ENCODE data around the gene TMEM74B. TPM values are rescaled to one million over a fixed set of nuclear protein-coding genes. Genes with fewer than 3 reads are reported as not detected.
"Not testable (repeated sequence)": the region's sequence is repeated elsewhere in the genome, so short reads cannot be mapped to it uniquely, and the experiment has no call there.

Gene TMEM74B
- total RNA-seq: 0.27 TPM

DNA sequence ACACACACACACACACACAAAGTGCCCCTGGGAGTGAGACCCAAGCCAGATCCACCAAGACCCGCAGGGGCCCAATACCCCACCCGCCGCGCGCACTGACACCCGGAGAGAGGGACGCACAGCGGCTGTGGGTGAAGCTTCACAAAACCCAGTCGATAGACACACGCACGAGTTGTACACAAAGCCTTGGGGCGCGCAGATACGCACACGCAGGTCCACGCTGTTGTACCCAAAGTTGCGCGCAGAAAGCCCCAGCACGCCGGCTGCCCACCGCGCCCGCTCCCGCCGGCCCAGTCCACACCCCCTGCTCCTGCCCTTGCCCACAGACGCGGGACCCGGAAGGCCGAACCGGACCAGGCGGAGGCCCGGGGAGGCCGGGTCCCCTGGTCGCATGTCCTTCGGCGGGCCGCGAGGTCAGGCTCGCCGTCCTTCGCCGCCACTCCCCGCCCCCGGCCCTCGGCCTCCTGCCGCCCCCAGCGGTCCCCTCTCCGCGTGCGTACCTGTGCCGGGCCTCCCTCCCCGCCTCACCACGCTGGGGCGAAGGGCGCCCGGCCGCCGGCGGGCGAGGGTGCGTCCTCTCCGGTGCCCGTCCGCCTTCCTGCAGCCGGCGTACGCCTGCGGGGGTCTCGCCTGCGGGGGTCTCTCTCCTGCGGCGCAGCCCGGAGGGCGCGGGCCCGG, at the start of gene TMEM74B:
TMEM74B (minus strand) TSS at position 344 of the 678 bp plus-strand sequence. CDS start 1,180 bp downstream, outside the sequence.
- DNase-seq (ENCODE audit: low read depth in 2 of 3, low spot score in 2 of 3): no peak

DNA sequence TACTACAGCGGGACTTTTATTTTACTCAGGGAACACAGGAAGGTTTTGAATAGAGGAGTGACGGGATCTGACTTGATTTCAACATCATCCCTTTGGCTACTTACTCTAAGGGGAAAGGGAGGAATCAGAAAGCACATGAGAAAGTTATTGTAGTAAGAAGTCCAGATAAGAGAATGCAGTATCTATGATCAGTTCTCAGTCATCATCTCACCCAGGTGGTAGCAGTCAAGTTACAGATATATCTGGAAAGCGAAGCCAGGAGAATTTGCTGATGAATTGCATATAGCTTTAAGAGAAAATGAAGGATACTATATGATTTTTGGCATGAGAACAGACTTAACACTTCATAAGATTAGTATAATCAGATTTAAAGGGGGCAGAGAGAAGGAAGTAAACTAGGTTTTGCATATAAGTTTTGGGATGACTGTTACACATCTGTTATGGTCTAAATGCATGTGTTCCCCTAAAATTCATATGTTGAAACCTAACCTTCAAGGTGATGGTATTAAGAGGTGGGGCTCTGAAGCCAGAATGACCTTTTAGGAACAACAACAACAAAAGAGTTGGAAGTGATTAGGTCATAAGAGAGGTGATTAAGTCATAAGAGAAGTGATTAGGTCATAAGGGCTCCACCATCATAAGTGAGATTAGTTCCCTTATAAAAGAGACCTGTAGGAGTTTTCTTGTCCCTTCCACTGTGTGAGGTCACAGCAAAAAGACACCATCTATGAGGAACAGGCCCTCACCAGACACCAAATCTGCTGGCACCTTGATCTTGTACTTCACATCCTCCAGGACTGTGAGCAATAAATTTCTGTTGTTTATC, 47.7 kb upstream of the TMEM74B start:
- no peak for DNase-seq (ENCODE audit: low read depth in 2 of 3, low spot score in 2 of 3)

DNA sequence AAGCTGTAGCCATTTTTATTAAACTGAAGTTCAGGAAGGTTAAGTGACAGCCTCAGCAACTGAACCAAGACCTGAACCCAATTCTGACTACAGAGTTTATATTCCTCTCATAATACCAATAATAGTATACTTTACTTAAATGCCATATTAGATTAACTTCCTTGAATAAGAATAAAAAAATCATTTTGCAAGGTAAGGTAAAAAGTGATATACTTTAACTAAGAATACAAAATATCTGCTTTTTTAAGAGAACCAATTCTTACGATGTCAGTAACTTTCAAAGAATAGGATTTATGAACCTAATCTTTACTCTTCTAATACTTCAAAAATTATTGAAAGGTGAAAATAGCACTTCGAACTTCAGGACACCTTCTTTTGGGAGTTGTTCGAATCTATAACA, 44.8 kb upstream of the TMEM74B start:
- DNase-seq (ENCODE audit: low read depth in 2 of 3, low spot score in 2 of 3): no peak

DNA sequence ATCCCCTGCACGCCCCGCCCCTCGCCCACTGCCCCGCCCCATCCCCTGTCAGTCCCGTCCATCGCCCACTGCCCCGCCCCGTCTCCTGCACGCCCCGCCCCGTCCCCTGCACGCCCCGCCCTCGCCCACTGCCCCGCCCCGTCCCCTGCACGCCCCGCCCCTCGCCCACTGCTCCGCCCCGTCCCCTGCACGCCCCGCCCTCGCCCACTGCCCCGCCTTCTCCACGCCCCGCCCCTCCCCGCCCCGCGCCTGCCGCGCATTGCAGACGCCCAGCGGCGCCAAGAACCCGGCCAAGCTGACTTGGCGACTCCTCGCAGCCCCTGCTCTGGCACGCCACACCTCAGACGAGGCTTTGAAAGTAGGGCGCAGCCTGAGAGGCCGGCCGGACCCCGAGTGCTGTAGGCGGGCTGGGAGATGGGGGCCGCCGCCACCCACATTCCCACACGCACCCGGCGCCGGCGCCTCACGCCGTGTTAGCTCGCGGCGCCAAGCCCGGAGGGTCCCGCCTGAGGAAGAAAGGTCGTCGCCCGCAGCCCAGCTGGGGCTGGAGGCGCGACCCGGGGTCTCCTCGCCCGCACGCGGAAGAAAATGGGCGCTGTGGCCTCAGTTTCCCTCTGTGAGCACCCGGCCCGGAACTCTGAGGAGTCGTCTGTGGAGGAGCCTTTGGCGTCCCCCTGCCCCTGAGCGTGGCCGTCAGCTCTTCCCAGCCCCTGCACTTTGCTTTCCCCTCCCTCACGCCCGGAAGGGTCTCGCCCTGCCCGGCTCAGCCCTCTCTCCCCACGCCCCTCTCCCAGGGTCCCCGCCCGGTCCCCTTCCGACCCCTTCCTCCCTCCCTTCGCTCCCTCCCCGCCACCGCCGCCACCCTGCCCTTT, 41.2 kb upstream of the TMEM74B start, which contains the start of gene RAD21L1:
RAD21L1 (plus strand) TSS at position 262 of the 872 bp plus-strand sequence. CDS start 2,410 bp downstream, outside the sequence.
- peak; percentile 61 to 76 (median 63) for DNase-seq (ENCODE audit: low read depth in 2 of 3, low spot score in 2 of 3)

DNA sequence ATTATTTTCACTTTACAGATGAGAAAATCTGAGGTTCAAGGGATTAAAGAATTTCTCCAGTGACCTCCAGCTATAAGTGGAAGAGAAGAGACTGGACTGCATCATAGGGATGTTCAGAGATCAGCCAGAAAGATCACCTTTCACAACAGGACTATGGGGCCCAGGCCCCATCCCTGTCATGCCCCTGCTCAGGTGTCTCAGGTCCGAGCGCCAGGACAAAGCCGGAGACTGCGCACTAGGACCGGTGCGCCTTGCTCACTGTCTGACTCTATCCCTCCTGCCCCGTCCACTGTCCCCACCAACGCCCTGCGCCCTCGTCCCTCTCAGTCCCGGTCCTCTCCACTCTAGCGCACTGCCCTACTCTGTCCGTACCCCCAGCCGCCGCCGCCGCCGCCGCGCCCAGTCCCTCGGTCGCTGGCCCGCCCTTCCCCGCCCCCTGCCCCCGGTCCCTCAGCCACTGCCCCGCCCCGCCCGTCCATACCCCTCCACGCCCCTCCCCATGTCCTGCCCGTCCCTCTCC, 40.5 kb upstream of the TMEM74B start:
- no peak for DNase-seq (ENCODE audit: low read depth in 2 of 3, low spot score in 2 of 3)

DNA sequence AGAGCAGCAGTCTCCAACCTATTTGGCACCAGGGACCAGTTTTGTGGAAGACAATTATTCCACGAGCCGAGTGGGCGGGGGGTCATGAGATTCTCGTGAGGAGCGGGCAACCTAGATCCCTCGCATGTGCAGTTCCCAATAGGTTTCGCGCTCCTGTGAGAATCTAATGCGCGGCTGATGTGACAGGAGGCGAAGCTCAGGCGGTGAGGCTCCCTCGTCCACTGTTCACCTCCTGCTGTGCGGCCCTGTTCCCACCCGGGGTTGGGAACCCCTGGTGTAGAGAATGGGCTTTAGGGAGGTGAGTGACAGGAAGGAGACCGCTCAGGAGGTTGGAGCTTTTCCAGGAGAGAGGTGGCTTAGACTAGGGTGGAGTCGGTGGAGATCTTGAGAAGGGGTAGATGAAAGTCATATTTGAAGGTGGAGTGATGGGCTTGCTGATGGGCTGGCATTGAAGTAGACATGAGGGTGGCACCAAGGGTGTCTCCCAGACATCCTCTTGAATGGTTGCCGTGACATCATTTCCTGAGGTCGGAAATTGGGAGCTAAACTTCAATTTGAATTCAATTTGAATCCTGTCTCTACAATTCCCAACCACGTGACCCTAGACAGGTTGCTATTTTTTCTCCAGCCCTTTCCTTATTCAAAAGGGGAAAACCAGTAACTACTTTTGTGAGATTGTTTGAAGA, 39.6 kb upstream of the TMEM74B start:
- no peak for DNase-seq (ENCODE audit: low read depth in 2 of 3, low spot score in 2 of 3)

DNA sequence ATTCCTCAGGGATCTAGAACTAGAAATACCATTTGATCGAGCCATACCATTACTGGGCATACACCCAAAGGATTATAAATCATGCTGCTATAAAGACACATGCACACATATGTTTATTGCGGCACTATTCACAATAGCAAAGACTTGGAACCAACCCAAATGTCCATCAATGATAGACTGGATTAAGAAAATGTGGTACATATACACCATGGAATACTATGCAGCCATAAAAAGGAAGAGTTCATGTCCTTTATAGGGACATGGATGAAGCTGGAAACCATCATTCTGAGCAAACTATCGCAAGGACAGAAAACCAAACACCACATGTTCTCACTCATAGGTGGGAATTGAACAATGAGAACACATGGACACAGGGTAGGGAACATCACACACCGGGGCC, 38.0 kb upstream of the TMEM74B start:
- DNase-seq (ENCODE audit: low read depth in 2 of 3, low spot score in 2 of 3): not testable (repeated sequence)

DNA sequence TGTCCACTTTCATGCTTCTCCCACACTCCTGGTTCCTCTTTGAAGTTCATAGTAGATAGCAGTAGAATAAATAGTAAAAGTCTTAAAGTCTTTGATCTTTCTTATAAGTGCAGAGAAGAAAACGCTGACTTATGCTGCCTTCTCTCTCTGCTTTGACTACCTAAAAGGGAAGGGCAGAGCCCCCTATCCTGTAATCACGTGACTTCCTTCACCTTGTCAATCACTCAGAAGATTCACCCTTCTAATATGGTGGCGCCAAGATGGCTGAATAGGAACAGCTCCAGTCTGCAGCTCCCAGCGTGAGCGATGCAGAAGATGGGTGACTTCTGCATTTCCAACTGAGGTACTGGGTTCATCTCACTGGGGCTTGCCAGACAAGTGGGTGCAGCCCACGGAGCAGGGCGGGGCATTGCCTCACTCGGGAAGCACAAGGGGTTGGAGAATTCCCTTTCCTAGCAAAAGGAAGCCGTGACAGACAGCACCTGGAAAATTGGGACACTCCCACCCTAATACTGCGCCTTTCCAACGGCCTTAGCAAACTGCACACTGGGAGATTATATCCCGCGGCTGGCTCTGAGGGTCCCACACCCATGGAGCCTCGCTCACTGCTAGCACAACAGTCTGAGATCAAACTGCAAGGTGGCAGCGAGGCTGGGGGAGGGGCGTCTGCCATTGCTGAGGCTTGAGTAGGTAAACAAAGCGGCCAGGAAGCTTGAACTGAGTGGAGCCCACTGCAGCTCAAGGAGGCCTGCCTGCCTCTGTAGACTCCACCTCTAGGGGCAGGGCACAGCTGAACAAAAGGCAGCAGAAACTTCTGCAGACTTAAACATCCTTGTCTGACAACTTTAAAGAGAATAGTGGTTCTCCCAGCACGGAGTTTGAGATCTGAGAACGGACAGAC, 32.0 kb upstream of the TMEM74B start:
- DNase-seq (ENCODE audit: low read depth in 2 of 3, low spot score in 2 of 3): not testable (repeated sequence)

DNA sequence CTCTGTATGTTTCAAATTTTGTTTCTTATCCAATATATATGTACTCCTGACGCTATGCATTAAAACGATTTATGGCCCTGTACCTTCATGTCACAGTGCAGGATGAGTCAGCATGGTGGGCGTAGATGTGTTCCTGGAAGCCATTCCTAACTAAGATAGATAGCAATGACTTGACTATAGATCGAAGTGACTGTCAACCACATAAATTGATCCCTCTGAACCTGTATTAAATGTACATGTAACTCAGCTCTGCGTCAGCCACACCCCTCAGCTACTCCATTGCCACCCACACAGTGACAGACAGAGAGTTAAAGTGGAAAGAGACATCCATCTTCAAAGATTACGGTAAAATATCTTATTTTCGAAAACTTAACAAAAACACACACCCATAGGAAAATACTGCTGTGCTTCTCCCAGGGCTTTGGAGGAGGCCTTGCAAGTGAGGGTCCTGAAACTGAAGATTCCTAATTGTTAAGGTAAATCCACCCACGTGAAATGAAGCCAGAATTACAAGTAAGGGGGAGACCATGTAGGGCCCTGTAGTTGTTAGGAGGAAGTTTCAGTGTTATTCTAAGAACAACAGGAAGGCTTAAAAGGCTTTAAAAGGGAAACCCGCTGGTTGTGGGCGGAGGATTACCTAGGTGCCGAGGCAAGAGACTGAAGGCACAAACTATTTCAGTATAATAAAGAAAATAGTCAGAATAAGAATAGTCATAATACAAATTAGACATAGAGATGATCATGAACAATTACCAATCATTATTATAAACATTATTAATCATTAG, 30.8 kb upstream of the TMEM74B start:
- no peak for DNase-seq (ENCODE audit: low read depth in 2 of 3, low spot score in 2 of 3)

DNA sequence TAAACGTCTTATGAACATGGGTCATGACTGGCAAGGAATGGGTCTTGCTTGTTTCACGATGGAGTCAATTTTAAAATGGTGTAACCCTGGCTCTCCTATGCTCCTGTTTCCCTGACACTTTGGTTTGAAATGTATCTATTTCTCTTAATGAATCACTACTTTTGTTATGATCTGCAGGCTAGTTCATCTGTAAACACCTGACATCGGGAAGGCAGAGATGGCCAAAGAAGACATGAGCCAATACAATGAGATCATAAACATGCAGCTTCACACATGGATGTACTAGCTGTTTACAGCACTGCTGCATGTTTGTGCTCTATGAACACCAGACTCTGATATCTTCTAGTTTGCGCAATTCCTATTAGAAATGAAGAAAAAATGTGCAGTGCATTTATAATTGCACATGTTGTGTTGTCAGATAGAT, 30.1 kb upstream of the TMEM74B start:
- DNase-seq (ENCODE audit: low read depth in 2 of 3, low spot score in 2 of 3): no peak

DNA sequence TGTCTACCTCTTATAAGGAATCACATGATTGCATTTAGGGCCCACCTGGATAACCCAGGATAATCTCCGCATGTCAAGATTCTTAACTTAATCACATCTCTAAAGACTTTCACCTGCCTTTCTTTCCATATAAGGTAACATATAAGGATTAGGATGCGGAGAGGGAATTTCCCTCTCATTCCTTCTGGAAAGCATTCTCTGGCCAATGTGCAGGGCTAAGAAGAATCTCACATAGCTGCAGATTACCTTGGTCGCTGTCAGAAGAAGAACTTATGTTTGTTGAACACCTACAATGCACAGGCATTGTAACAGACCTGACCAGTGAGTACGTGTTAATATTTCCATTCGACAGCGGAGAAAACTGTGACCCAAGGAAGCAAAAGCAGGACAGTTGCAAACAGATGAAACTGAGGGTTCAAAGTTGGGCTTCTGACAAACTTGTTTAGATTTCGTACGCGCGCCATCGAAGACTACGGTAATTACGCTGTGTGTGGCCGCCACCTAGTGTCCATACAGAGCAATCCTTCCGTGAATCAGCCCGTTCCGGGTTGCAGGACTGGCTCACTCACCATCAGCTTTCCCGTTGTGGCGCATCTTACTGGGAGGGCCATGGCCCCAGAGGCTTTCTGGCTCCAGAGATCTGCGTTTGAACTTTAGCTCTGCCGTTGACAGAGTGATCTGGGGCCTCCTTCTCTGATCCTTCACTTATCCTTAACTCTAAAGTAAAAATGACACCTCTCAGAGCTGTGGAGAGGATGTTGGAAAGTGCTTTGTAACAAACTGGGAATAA, 28.0 kb upstream of the TMEM74B start:
- peak in 2 of 3 donors; percentile 66 to 78 for DNase-seq (ENCODE audit: low read depth in 2 of 3, low spot score in 2 of 3)

DNA sequence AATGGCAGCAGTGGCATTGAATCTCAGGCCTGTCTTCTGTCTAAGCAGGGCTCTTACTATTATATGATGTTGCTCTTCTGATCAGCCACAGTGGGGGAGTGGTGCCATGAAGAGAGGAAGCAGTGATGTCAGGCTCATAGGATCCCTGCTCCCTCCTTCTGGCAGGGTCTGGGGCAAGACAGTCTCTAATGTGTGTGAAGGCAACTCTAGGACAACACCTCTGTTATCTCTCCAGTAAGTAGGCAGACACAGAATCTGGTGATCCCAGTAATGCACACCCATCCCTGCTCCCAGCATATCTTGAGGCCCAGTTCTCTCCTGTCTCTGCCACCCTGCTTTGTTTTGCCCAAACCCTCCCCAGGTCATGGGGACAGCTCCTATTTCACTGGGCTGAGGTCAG, 27.2 kb upstream of the TMEM74B start:
- no peak for DNase-seq (ENCODE audit: low read depth in 2 of 3, low spot score in 2 of 3)

DNA sequence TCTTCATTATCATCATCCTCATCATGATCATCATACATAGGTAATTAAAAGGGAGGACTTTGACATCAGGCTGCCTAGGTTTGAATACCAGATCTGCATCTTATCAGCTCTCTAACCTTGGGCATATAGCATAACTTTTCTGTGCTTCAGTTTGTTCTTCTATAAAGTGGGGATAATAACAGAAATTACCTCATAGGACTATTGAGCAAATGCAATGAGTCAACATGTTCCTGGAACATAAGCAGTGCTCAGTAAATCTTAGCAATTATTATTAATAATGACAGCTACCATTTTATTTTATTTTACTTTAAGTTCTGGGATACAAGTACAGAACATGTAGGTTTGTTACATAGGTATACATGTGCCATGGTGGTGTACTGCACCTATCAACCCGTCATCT, 25.7 kb upstream of the TMEM74B start:
- DNase-seq (ENCODE audit: low read depth in 2 of 3, low spot score in 2 of 3): no peak

DNA sequence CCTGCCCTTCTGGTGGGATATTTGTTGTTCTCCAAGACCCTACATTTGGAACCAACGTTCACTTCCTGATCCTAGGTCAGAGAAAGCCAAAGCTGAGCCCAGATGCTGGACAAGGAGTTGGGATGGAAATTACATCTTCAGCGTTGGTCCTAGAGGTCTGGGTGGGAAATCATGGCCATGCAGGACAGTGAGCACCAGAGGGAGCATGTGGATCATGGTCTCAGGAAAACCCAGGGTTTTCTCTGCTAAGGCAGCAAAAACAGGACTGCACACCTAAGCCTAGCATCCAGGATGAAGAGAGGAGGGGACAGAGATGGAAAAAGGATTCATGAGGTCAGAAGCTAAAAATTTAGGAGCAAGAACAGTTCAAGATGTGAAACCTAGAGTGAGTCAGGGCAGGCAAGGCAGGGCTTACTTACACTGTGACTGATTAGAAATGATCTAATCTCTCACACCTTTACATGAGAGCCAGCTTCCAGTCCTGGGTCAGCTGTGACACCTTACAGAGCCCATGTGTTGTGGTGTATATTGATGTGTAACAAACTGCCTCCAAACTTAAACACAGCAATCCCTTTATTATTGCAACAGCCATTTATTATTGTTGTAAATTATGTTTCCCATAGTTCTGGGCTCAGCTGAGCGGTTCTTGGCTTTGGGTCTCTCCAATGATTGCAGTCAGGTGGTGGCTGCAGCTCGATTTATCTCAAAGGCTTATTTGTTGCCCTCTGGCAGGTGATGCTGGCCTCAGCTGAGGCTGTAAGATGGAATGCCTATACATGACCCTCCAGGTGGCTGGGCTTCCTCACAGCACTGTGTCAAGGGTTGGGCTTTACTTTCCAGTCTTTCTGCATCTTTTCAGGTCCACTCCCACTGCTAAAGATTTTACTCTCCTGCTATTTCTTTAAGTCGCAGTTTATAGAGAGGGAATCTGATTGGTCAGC, 24.9 kb upstream of the TMEM74B start:
- DNase-seq (ENCODE audit: low read depth in 2 of 3, low spot score in 2 of 3): no peak

DNA sequence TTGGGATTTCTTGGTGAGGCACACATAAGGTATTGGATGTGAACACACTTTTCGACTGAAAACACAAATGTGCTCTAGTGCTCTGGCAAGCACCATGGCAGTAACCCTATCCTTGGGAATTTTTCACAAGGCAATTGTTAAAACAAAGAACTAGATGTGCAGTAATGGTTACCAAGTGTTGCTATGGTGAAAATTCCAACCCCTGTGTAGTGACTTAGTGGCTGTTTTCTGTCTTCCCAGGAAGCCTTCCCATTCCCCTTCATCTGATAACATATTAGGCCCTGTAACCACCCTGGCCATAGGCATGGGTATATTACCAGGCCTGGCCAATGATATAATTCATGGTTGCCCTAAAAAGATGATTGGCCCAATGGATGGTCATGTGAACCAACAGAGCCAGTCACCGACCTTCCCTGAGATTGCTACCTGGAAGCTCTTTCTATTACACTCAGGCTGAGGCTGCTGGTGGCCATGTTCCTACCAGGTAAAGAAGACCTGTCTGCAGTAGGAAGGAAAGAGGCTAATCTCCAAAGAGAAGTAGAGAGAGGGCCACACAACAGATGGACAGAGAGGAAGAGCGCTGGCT, 22.6 kb upstream of the TMEM74B start:
- DNase-seq (ENCODE audit: low read depth in 2 of 3, low spot score in 2 of 3): no peak

All from hematopoietic multipotent progenitor cell (in vitro differentiated cells).